Measurements from ENCODE around the gene SCARB1.

SCARB1 gene

GRCh38 chr12:124842800-124843510, 20.7 kb downstream of the SCARB1 start:
- TF ChIP-seq ZFP41 (tag by site-specific recombination; IDR thresholded peaks at IDR 0.05; ENCODE audit: borderline replicate concordance), result no peak
- TF ChIP-seq PRDM4 (tag by site-specific recombination; IDR thresholded peaks at IDR 0.05), result 0 out of 2 replicates have a peak, but pooled peaks have one; percentile 24
- POLR2A ChIA-PET, result no interaction called here
- Histone ChIP-seq H3K27ac (ENCODE audit: extremely low read depth, low read depth, low read length) (0 out of 2 replicates have a peak overlapping the region, but pooled peaks have one; percentile 9), H3K36me3 (ENCODE audit: control insufficient read depth in 2 of 2, insufficient read depth in 1 of 2, low read length in 2 of 2) (no peaks in the 10 kb centered on the region), H3K4me3 (ENCODE audit: low read depth, low read length) (no peak overlapping the region), H3K9me3 (ENCODE audit: control insufficient read depth, insufficient read depth, low read depth, low read length) (no peaks in the 10 kb centered on the region), H3K4me1 (ENCODE audit: control insufficient read depth, insufficient read depth, low read length) (peaks cover 8% of the 10 kb centered on the region)
- CTCF ChIA-PET, result no interaction called here

GRCh38 chr12:124842073-124842749, 21.5 kb downstream of the SCARB1 start:
- Histone ChIP-seq H3K36me3 (ENCODE audit: control insufficient read depth in 2 of 2, insufficient read depth in 1 of 2, low read length in 2 of 2) (no peaks in the 10 kb centered on the region), H3K27ac (ENCODE audit: extremely low read depth, low read depth, low read length) (0 out of 2 replicates have a peak overlapping the region, but pooled peaks have one; percentile 9), H3K4me1 (ENCODE audit: control insufficient read depth, insufficient read depth, low read length) (peaks cover 10% of the 10 kb centered on the region), H3K9me3 (ENCODE audit: control insufficient read depth, insufficient read depth, low read depth, low read length) (no peaks in the 10 kb centered on the region), H3K4me3 (ENCODE audit: low read depth, low read length) (no peak overlapping the region)
- TF ChIP-seq ZNF416 (tag by site-specific recombination; IDR thresholded peaks at IDR 0.05), result no peak
- no peak for TF ChIP-seq ZNF169 (tag by site-specific recombination; IDR thresholded peaks at IDR 0.05)
- no peak for TF ChIP-seq ZNF398 (tag by site-specific recombination; IDR thresholded peaks at IDR 0.05)
- TF ChIP-seq WT1 (tag by site-specific recombination; IDR thresholded peaks at IDR 0.05), result no peak
- no peak for TF ChIP-seq ZNF350 (tag by site-specific recombination; IDR thresholded peaks at IDR 0.05)
- no peak for TF ChIP-seq ZNF548 (tag by site-specific recombination; IDR thresholded peaks at IDR 0.05)
- TF ChIP-seq BCL11B (tag by site-specific recombination; IDR thresholded peaks at IDR 0.05; ENCODE audit: low read depth), result no peak
- TF ChIP-seq ZSCAN18 (tag by site-specific recombination; IDR thresholded peaks at IDR 0.05), result no peak
- TF ChIP-seq ZFP3 (tag by site-specific recombination; IDR thresholded peaks at IDR 0.05; ENCODE audit: low read depth), result no peak
- no peak for TF ChIP-seq REST (tag by site-specific recombination; IDR thresholded peaks at IDR 0.05)
- ChIA-PET CTCF (interaction anchor here (0.6 to 1.3 kb wide), 2 partner anchors 15 to 196 kb away, joined by 4 to 5 read pairs; no protein-coding TSS in a partner anchor), POLR2A (no interaction called here)
